HepG2 (cell line): ENCODE measurements around the gene TMX1. TPM values are rescaled to one million over a fixed set of nuclear protein-coding genes. Genes with fewer than 3 reads are reported as not detected.
A peak's percentile ranks its signal among the peaks of the same experiment; 100 is the strongest.
"Not testable (repeated sequence)": the region's sequence is repeated elsewhere in the genome, so short reads cannot be mapped to it uniquely, and the experiment has no call there.

ENCODE experiments used
- ATAC-seq: fragments of 200-7000 bp; cut with Tn5 transposase; 3 replicates; pipeline ENCODE4 v1.9.1; 2020; ENCODE audit warnings: mild to moderate bottlenecking, moderate library complexity
- BruUV-seq: library from RNA; stranded (reverse); fragments of 400-500 nt; replicated peaks from 2 replicates; lab custom pipeline; 2021; lab: Mats Ljungman, UMichigan
- CTCF ChIA-PET: fragments of 300-600 bp; formaldehyde crosslinking; extraction: SDS; loops from one replicate; lab custom pipeline; 2021; ENCODE audit warnings: low total read pairs, inconsistent platforms, low intra/inter-chr PET ratio; lab: Yijun Ruan, JAX
- POLR2A ChIA-PET: fragments of 350-600 bp; sonication (Branson Sonifier 250); formaldehyde crosslinking; loops from one replicate; lab custom pipeline; 2020; ENCODE audit warnings: antibody characterized with exemption, inconsistent platforms; lab: Yijun Ruan, JAX
- DNase-seq: peaks from one replicate; pipeline ENCODE4 v3.0.0-alpha.2; 2015; ENCODE audit warnings: low spot score
- FAIRE-seq: peaks from 3 replicates; lab custom pipeline; 2011; peaks lifted over from hg19 to GRCh38; lab: Jason Lieb, UNC
- H2AFZ ChIP-seq: one replicate; pipeline ENCODE4 v1.6.1; 2011; ENCODE audit warnings: low read length, inconsistent platforms
- H3K27ac ChIP-seq: fragments of 300-600 bp; 3 replicates; pipeline ENCODE4 v1.8.0; 2011; ENCODE audit warnings: mixed run types, mild to moderate bottlenecking, mixed read lengths, low read length, inconsistent platforms; ENCODE audit not compliant: insufficient read depth; ENCODE audit errors: extremely low read length
- H3K27me3 ChIP-seq, 2 experiments: fragments of 200-600 bp in 1 of 2; 2 replicates in 1 of 2; 3 replicates in 1 of 2; pipeline versions ENCODE4 v1.6.0 to v1.8.0; 2011; ENCODE audit warnings: low read length in 2 of 2, mild to moderate bottlenecking in 2 of 2, moderate library complexity in 2 of 2, inconsistent platforms in 1 of 2; ENCODE audit not compliant: insufficient read depth in 2 of 2, control insufficient read depth in 1 of 2
- H3K36me3 ChIP-seq, 2 experiments: fragments of 200-600 bp in 1 of 2; replicated peaks in 1 of 2; 2 replicates in 1 of 2; 3 replicates in 1 of 2; pipeline versions ENCODE4 v1.5.1 to v1.8.0; 2011; ENCODE audit warnings: low read length in 2 of 2, inconsistent platforms in 1 of 2; ENCODE audit not compliant: insufficient read depth in 2 of 2, control insufficient read depth in 1 of 2
- H3K4me1 ChIP-seq: 2 replicates; pipeline ENCODE4 v1.5.1; 2012; ENCODE audit warnings: low read length, inconsistent platforms; ENCODE audit not compliant: insufficient read depth
- H3K4me2 ChIP-seq: 2 replicates; pipeline ENCODE4 v1.6.0; 2011; ENCODE audit warnings: low read depth, low read length, inconsistent platforms
- H3K4me3 ChIP-seq, 3 experiments: fragments of 200-600 bp in 1 of 3; sonication (generic), shearing (Covaris generic) in 1 of 3; replicated peaks in 1 of 3; 2 replicates each; pipeline ENCODE4 v1.5.1; 2011 to 2016; ENCODE audit warnings: low read length in 3 of 3, inconsistent platforms in 2 of 3, low read depth in 2 of 3, mild to moderate bottlenecking in 2 of 3, control low read depth in 1 of 3, mixed read lengths in 1 of 3; ENCODE audit not compliant: insufficient read depth in 1 of 3
- H3K79me2 ChIP-seq: one replicate; pipeline ENCODE4 v1.6.1; 2011; ENCODE audit warnings: low read length, inconsistent platforms; ENCODE audit not compliant: insufficient read depth
- H3K9ac ChIP-seq: 2 replicates; pipeline ENCODE4 v1.6.0; 2011; ENCODE audit warnings: mild to moderate bottlenecking, low read depth, low read length, inconsistent platforms; ENCODE audit not compliant: insufficient read depth
- H3K9me3 ChIP-seq: 2 replicates; pipeline ENCODE4 v1.5.1; 2012; ENCODE audit warnings: mild to moderate bottlenecking, low read length
- H4K20me1 ChIP-seq: 2 replicates; pipeline ENCODE4 v1.6.0; 2011; ENCODE audit warnings: inconsistent platforms, mild to moderate bottlenecking, low read length, moderate library complexity; ENCODE audit not compliant: insufficient read depth
- ATF4 ChIP-seq, 2 experiments: fragments of 450-650 bp in 1 of 2; sonication (generic) in 1 of 2; formaldehyde crosslinking; IDR thresholded peaks; 2 replicates each; pipeline versions ENCODE4 v1.5.0 to v1.8.0; 2020 to 2022; ENCODE audit warnings: mild to moderate bottlenecking in 1 of 2, missing genetic modification reagents in 1 of 2
- CREB3 ChIP-seq: sonication (generic); formaldehyde crosslinking; IDR thresholded peaks from 2 replicates; pipeline ENCODE4 v1.5.0; 2020; ENCODE audit warnings: missing genetic modification reagents
- CTCF ChIP-seq: sonication (generic); formaldehyde crosslinking; IDR thresholded peaks from 2 replicates; pipeline ENCODE4 v1.5.0; 2020; ENCODE audit warnings: mild to moderate bottlenecking, missing genetic modification reagents, moderate library complexity
- DNMT3B ChIP-seq: conservative IDR thresholded peaks from 2 replicates; pipeline ENCODE4 v1.6.1; 2016; ENCODE audit warnings: missing biosample characterization, control low read depth
- MXD1 ChIP-seq: sonication (generic); formaldehyde crosslinking; IDR thresholded peaks from 2 replicates; pipeline ENCODE4 v1.4.0; 2020; ENCODE audit warnings: mild to moderate bottlenecking, missing genetic modification reagents
- STAG1 ChIP-seq: sonication (generic); formaldehyde crosslinking; IDR thresholded peaks from 2 replicates; pipeline ENCODE4 v1.4.0; 2020; ENCODE audit warnings: missing genetic modification reagents
- ZBTB3 ChIP-seq: sonication (generic); formaldehyde crosslinking; IDR thresholded peaks from 2 replicates; pipeline ENCODE4 v1.4.0; 2020; ENCODE audit warnings: low read depth, mild to moderate bottlenecking, moderate library complexity, missing genetic modification reagents, borderline replicate concordance
- WGBS: methylation state at CpG from one replicate; pipeline ENCODE4 v1.1.6; 2017; ENCODE audit warnings: low lambda C conversion rate; 5-methylcytosine and 5-hydroxymethylcytosine counted together
- in situ Hi-C: cut with HindIII; loops from 2 replicates; pipeline ENCODE4 v1.10.0; 2017; ENCODE audit warnings: low pct_unique_long_range_greater_than_20kb; ENCODE audit not compliant: extremely low pct_ligation_motif_present
- intact Hi-C: fragments of 100-400 bp; cut with micrococcal nuclease; formaldehyde crosslinking; loops from one replicate; pipeline ENCODE4 v1.10.0; 2022; ENCODE audit not compliant: unreplicated experiment
- polyA plus RNA-seq, 8 experiments: library from polyadenylated mRNA; depleted of rRNA in 3 of 8; stranded (reverse) in 7 of 8; unstranded in 1 of 8; fragments of >200 nt; fragmentation: Illumina TruSeq in 4 of 8; extraction: Trizol in 4 of 8; gene quantifications; 2 replicates each; pipeline versions ENCODE4 v1.2.1 to v1.2.3, GENCODE V29; 2011 to 2016; ENCODE audit warnings: low read depth in 4 of 8, missing spikeins in 1 of 8, mixed read lengths in 1 of 8; ENCODE audit not compliant: insufficient read depth in 1 of 8
- total RNA-seq, 5 experiments: library from RNA; depleted of rRNA; stranded (reverse); fragments of >200 nt; fragmentation: Illumina TruSeq; extraction: Trizol; gene quantifications; 2 replicates each; pipeline ENCODE4 v1.2.3, GENCODE V29; 2016; ENCODE audit warnings: low read depth in 1 of 5

The TMX1 gene
- total and polyA plus RNA-seq, 2 of the 13 experiments (the other 11 are each of a cell fraction or from before 2014, with no cell fraction given) = 23.0 to 56.8 TPM

- TF ChIP-seq ATF4 (CRISPR knock-in tag; IDR thresholded peaks at IDR 0.05) = no peak
- TF ChIP-seq ZBTB3 (CRISPR knock-in tag) = no peak
- TF ChIP-seq DNMT3B (CRISPR knock-in tag) = no peak
- TF ChIP-seq MXD1 (CRISPR knock-in tag) = no peak
- peak; percentile 39 for TF ChIP-seq STAG1 (CRISPR knock-in tag)
- TF ChIP-seq CREB3 = no peak
- peak; percentile 36; the same call in 1 of the 2 replicates for TF ChIP-seq CTCF (CRISPR knock-in tag)
- intact Hi-C loops (loop anchor here (5.0 to 10.0 kb wide), 3 partner anchors 62 to 265 kb away; no protein-coding TSS in a partner anchor), in situ Hi-C loops (no loop called here)
- Histone ChIP-seq H3K79me2 (no peaks in the 10 kb centered on the region), H3K4me3 (no peak overlapping the region), H3K27me3 (no peaks in the 10 kb centered on the region), H4K20me1 (no peaks in the 10 kb centered on the region), H3K9me3 (peaks cover 7% of the 10 kb centered on the region; the same call in 1 of the 2 replicates), H2AFZ (no peak overlapping the region), H3K9ac (no peak overlapping the region), H3K4me2 (no peak overlapping the region), H3K27ac (no peak overlapping the region), H3K4me1 (no peaks in the 10 kb centered on the region), H3K36me3 (no peaks in the 10 kb centered on the region)
- DNase-seq (peak; percentile 7), ATAC-seq (no peak), FAIRE-seq (no peak)
- WGBS = 43% methylated on average over 7 of the region's 7 CpGs
- BruUV-seq = no TSS peak
- ChIA-PET POLR2A (interaction anchor here (1.2 kb wide), 1 partner anchor 21 kb away, joined by 3 read pairs; the partner anchor contains the start of gene TMX1), CTCF (interaction anchor here (1.2 kb wide), 1 partner anchor 63 kb away, joined by 4 read pairs; no protein-coding TSS in a partner anchor)
Observed at GRCh38 chr14:51219473-51220448, 20.3 kb upstream of the TMX1 start.

GRCh38 chr14:51223463-51223862, 16.6 kb upstream of the TMX1 start:
- H3K27ac ChIP-seq, FAIRE-seq, ATAC-seq, H2AFZ ChIP-seq, H4K20me1 ChIP-seq, DNase-seq, H3K9ac ChIP-seq, in situ Hi-C loops, H3K4me3 ChIP-seq, BruUV-seq, H3K9me3 ChIP-seq, H3K36me3 ChIP-seq, H3K4me1 ChIP-seq, H3K4me2 ChIP-seq, H3K27me3 ChIP-seq, H3K79me2 ChIP-seq, POLR2A ChIA-PET, CTCF ChIA-PET: not testable (repeated sequence)
- 84% methylated on average over 1 of the region's 1 CpG for WGBS
- intact Hi-C loops = loop anchor here (5.0 kb wide), 1 partner anchor 66 kb away; no protein-coding TSS in a partner anchor
